ENCODE measurements around the gene RFX7. TPM values are rescaled to one million over a fixed set of nuclear protein-coding genes. Genes with fewer than 3 reads are reported as not detected.

RFX7 gene
- total RNA-seq, 1 experiment from 2014 or later: 18.1 TPM

- Histone ChIP-seq H2AFZ (ENCODE audit: low read depth, low read length, poor library complexity, severe bottlenecking) (no peak overlapping the region), H3K27ac (ENCODE audit: low read depth, low read length) (peak overlapping the region; percentile 1), H3K27me3 (ENCODE audit: insufficient read depth, low read length) (no peaks in the 10 kb centered on the region), H3K9ac (ENCODE audit: low read length) (no peak overlapping the region), H4K20me1 (ENCODE audit: insufficient read depth) (no peaks in the 10 kb centered on the region), H3K9me3 (ENCODE audit: control insufficient read depth in 1 of 2, insufficient read depth in 1 of 2, low read depth in 1 of 2, low read length in 2 of 2) (no peaks in the 10 kb centered on the region), H3K4me1 (ENCODE audit: control insufficient read depth in 1 of 2, insufficient read depth in 2 of 2, low read length in 2 of 2) (peaks cover 9 to 28% of the 10 kb centered on the region in 2 experiments), H3K79me2 (ENCODE audit: insufficient read depth, low read length) (peaks cover 31% of the 10 kb centered on the region), H3K9me2 (ENCODE audit: insufficient read depth) (no peaks in the 10 kb centered on the region), H3K36me3 (ENCODE audit: control insufficient read depth in 1 of 2, insufficient read depth in 2 of 2, low read length in 2 of 2) (no peaks in the 10 kb centered on the region), H3K4me2 (ENCODE audit: low read length) (peak overlapping the region; percentile 76), H3K4me3 (replicated peaks in 1 of 2; ENCODE audit: low read depth in 1 of 2, low read length in 2 of 2) (peak overlapping the region in 1 of 2 experiments; percentile 53; a peak in 2 of 4 replicates)
- RAD21 ChIA-PET (ENCODE audit: low non-redundant PET in 1 of 2, low total read pairs in 2 of 2, uncharacterized antibody in 2 of 2, unreplicated experiment in 2 of 2): no interaction called here
- POLR2A ChIA-PET: no interaction called here
- intact Hi-C loops (cut with micrococcal nuclease): loop anchor here (10.0 kb wide), 1 partner anchor 250 kb away; the partner anchor contains the start of gene NEDD4
- BruUV-seq (replicated peaks): no TSS peak
- TF ChIP-seq ZFX (IDR thresholded peaks at IDR 0.05) (no peak), JUND (IDR thresholded peaks at IDR 0.05) (no peak), ZNF274 (IDR thresholded peaks at IDR 0.05; ENCODE audit: low read depth, low read length) (no peak), TCF7L2 (IDR thresholded peaks at IDR 0.05; ENCODE audit: borderline replicate concordance, extremely low read depth, insufficient read depth, insufficient read length) (no peak), EZH2 (IDR thresholded peaks at IDR 0.05) (no peak), RAD21 (IDR thresholded peaks at IDR 0.05; ENCODE audit: low read depth) (no peak), SIN3A (IDR thresholded peaks at IDR 0.05; ENCODE audit: low read depth) (no peak), SP1 (IDR thresholded peaks at IDR 0.05; ENCODE audit: low read depth) (no peak), YY1 (IDR thresholded peaks at IDR 0.05; ENCODE audit: extremely low read depth, insufficient replicate concordance, low read depth, low read length) (no peak)
- TF ChIP-seq, protein P1, sequence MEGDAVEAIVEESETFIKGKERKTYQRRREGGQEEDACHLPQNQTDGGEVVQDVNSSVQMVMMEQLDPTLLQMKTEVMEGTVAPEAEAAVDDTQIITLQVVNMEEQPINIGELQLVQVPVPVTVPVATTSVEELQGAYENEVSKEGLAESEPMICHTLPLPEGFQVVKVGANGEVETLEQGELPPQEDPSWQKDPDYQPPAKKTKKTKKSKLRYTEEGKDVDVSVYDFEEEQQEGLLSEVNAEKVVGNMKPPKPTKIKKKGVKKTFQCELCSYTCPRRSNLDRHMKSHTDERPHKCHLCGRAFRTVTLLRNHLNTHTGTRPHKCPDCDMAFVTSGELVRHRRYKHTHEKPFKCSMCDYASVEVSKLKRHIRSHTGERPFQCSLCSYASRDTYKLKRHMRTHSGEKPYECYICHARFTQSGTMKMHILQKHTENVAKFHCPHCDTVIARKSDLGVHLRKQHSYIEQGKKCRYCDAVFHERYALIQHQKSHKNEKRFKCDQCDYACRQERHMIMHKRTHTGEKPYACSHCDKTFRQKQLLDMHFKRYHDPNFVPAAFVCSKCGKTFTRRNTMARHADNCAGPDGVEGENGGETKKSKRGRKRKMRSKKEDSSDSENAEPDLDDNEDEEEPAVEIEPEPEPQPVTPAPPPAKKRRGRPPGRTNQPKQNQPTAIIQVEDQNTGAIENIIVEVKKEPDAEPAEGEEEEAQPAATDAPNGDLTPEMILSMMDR (IDR thresholded peaks at IDR 0.05 in 2 of 3, conservative IDR thresholded peaks at IDR 0.05 in 1 of 3; ENCODE audit: borderline replicate concordance in 1 of 3, insufficient read depth in 1 of 3, low read depth in 2 of 3, low read length in 2 of 3): no peak
- ATAC-seq (no peak), DNase-seq (ENCODE audit: low read depth, low spot score) (no peak)
- CTCF ChIA-PET: interaction anchor here (1.2 to 1.6 kb wide), 5 partner anchors 10 to 595 kb away, joined by 3 to 8 read pairs (median 5); no protein-coding TSS in a partner anchor
Measured at GRCh38 chr15:56244811-56245576, 1.3 kb upstream of the RFX7 start.
